ENCODE measurements around the gene SCUBE2.

Gene SCUBE2

GRCh38 chr11:9071692-9072091 is 19.7 kb downstream of the SCUBE2 start:
- Histone ChIP-seq H3K4me1 (ENCODE audit: control insufficient read depth in 1 of 2, insufficient read depth in 1 of 2, low read depth in 1 of 2, low read length in 1 of 2) (no peaks in the 10 kb centered on the region), H3K36me3 (no peaks in the 10 kb centered on the region), H3K9me3 (no peaks in the 10 kb centered on the region), H3K27me3 (peaks cover 18% of the 10 kb centered on the region), H3K4me3 (ENCODE audit: low read depth in 1 of 2, low read length in 1 of 2) (no peak overlapping the region), H3K27ac (no peak overlapping the region)
- TF ChIP-seq, protein P1, sequence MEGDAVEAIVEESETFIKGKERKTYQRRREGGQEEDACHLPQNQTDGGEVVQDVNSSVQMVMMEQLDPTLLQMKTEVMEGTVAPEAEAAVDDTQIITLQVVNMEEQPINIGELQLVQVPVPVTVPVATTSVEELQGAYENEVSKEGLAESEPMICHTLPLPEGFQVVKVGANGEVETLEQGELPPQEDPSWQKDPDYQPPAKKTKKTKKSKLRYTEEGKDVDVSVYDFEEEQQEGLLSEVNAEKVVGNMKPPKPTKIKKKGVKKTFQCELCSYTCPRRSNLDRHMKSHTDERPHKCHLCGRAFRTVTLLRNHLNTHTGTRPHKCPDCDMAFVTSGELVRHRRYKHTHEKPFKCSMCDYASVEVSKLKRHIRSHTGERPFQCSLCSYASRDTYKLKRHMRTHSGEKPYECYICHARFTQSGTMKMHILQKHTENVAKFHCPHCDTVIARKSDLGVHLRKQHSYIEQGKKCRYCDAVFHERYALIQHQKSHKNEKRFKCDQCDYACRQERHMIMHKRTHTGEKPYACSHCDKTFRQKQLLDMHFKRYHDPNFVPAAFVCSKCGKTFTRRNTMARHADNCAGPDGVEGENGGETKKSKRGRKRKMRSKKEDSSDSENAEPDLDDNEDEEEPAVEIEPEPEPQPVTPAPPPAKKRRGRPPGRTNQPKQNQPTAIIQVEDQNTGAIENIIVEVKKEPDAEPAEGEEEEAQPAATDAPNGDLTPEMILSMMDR (IDR thresholded peaks at IDR 0.05) = no peak

- Histone ChIP-seq H3K4me1 (ENCODE audit: control insufficient read depth in 1 of 2, insufficient read depth in 1 of 2, low read depth in 1 of 2, low read length in 1 of 2) (no peaks in the 10 kb centered on the region), H3K9me3 (no peaks in the 10 kb centered on the region), H3K27me3 (peaks cover 17% of the 10 kb centered on the region), H3K4me3 (ENCODE audit: low read depth in 1 of 2, low read length in 1 of 2) (no peak overlapping the region), H3K36me3 (no peaks in the 10 kb centered on the region), H3K27ac (no peak overlapping the region)
- TF ChIP-seq, protein P1 (IDR thresholded peaks at IDR 0.05) = no peak
Observed at GRCh38 chr11:9070749-9071491, 20.5 kb downstream of the SCUBE2 start.

GRCh38 chr11:9069862-9070470 is 21.4 kb downstream of the SCUBE2 start:
- H3K4me3 ChIP-seq (ENCODE audit: low read depth in 1 of 2, low read length in 1 of 2) = no peak overlapping the region
- no peaks in the 10 kb centered on the region for H3K4me1 ChIP-seq (ENCODE audit: control insufficient read depth in 1 of 2, insufficient read depth in 1 of 2, low read depth in 1 of 2, low read length in 1 of 2)
- no peak overlapping the region for H3K27ac ChIP-seq
- peaks cover 11% of the 10 kb centered on the region for H3K27me3 ChIP-seq
- H3K9me3 ChIP-seq = no peaks in the 10 kb centered on the region
- TF ChIP-seq, protein P1 (IDR thresholded peaks at IDR 0.05) = no peak
- no peaks in the 10 kb centered on the region for H3K36me3 ChIP-seq

- Histone ChIP-seq H3K36me3 (no peaks in the 10 kb centered on the region), H3K27ac (no peak overlapping the region), H3K27me3 (peaks cover 11% of the 10 kb centered on the region), H3K9me3 (no peaks in the 10 kb centered on the region), H3K4me1 (ENCODE audit: control insufficient read depth in 1 of 2, insufficient read depth in 1 of 2, low read depth in 1 of 2, low read length in 1 of 2) (no peaks in the 10 kb centered on the region), H3K4me3 (ENCODE audit: low read depth in 1 of 2, low read length in 1 of 2) (no peak overlapping the region)
- TF ChIP-seq, protein P1 (IDR thresholded peaks at IDR 0.05) = no peak
Observed at GRCh38 chr11:9069256-9069655, 22.1 kb downstream of the SCUBE2 start.

GRCh38 chr11:9066433-9066925 is 24.9 kb downstream of the SCUBE2 start:
- H3K4me1 ChIP-seq (ENCODE audit: control insufficient read depth in 1 of 2, insufficient read depth in 1 of 2, low read depth in 1 of 2, low read length in 1 of 2) = no peaks in the 10 kb centered on the region
- H3K9me3 ChIP-seq = no peaks in the 10 kb centered on the region
- H3K36me3 ChIP-seq = no peaks in the 10 kb centered on the region
- TF ChIP-seq, protein P1 (IDR thresholded peaks at IDR 0.05) = no peak
- no peak overlapping the region for H3K27ac ChIP-seq
- no peaks in the 10 kb centered on the region for H3K27me3 ChIP-seq
- H3K4me3 ChIP-seq (ENCODE audit: low read depth in 1 of 2, low read length in 1 of 2) = no peak overlapping the region

Measured in neutrophil (primary cell).